ENCODE data around the gene COBL. TPM values are rescaled to one million over a fixed set of nuclear protein-coding genes. Genes with fewer than 3 reads are reported as not detected.

The COBL gene
- total RNA-seq, 1 donor, result not detected

GRCh38 chr7:51038573-51038972 is 278.0 kb downstream of the COBL start:
- no peak for DNase-seq (ENCODE audit: low read depth)
- TF ChIP-seq CTCF (IDR thresholded peaks at IDR 0.05; ENCODE audit: insufficient read depth, low read length), result no peak
- H3K4me3 ChIP-seq (ENCODE audit: low read depth, low read length), result no peak overlapping the region

GRCh38 chr7:51035716-51036115 is 280.9 kb downstream of the COBL start:
- no peak overlapping the region for H3K4me3 ChIP-seq (ENCODE audit: low read depth, low read length)
- DNase-seq (ENCODE audit: low read depth), result peak; percentile 41
- TF ChIP-seq CTCF (IDR thresholded peaks at IDR 0.05; ENCODE audit: insufficient read depth, low read length), result no peak

- H3K4me3 ChIP-seq (ENCODE audit: low read depth, low read length), result no peak overlapping the region
- peak; percentile 78 for DNase-seq (ENCODE audit: low read depth)
- TF ChIP-seq CTCF (IDR thresholded peaks at IDR 0.05; ENCODE audit: insufficient read depth, low read length), result no peak
Measured at GRCh38 chr7:51034521-51035264, 281.9 kb downstream of the COBL start.

- no peak for TF ChIP-seq CTCF (IDR thresholded peaks at IDR 0.05; ENCODE audit: insufficient read depth, low read length)
- no peak overlapping the region for H3K4me3 ChIP-seq (ENCODE audit: low read depth, low read length)
- DNase-seq (ENCODE audit: low read depth), result no peak
Measured at GRCh38 chr7:51033727-51034520, 282.7 kb downstream of the COBL start.

- H3K4me3 ChIP-seq (ENCODE audit: low read depth, low read length), result no peak overlapping the region
- no peak for DNase-seq (ENCODE audit: low read depth)
- TF ChIP-seq CTCF (IDR thresholded peaks at IDR 0.05; ENCODE audit: insufficient read depth, low read length), result no peak
Measured at GRCh38 chr7:51031791-51032515, 284.7 kb downstream of the COBL start.

GRCh38 chr7:51031216-51031615 is 285.4 kb downstream of the COBL start:
- no peak for DNase-seq (ENCODE audit: low read depth)
- no peak overlapping the region for H3K4me3 ChIP-seq (ENCODE audit: low read depth, low read length)
- no peak for TF ChIP-seq CTCF (IDR thresholded peaks at IDR 0.05; ENCODE audit: insufficient read depth, low read length)
